ENCODE results near the gene ENOX1.
A peak's percentile ranks its signal among the peaks of the same experiment; 100 is the strongest.

Gene ENOX1

GRCh38 chr13:43802511-43802910, 15.7 kb upstream of the ENOX1 start:
- Histone ChIP-seq H3K4me1 (ENCODE audit: control insufficient read depth, insufficient read depth, low read length) (peaks cover 5% of the 10 kb centered on the region), H3K4me3 (ENCODE audit: low read depth, low read length) (no peak overlapping the region), H3K27me3 (ENCODE audit: control insufficient read depth, insufficient read depth, low read length) (no peaks in the 10 kb centered on the region), H3K9me3 (ENCODE audit: control insufficient read depth, insufficient read depth, low read length) (no peaks in the 10 kb centered on the region), H3K9ac (ENCODE audit: low read depth, low read length) (no peak overlapping the region), H3K36me3 (ENCODE audit: control insufficient read depth, insufficient read depth, low read length) (no peaks in the 10 kb centered on the region)

GRCh38 chr13:43800828-43801227, 14.1 kb upstream of the ENOX1 start:
- no peak overlapping the region for H3K9ac ChIP-seq (ENCODE audit: low read depth, low read length)
- H3K4me3 ChIP-seq (ENCODE audit: low read depth, low read length): no peak overlapping the region
- H3K4me1 ChIP-seq (ENCODE audit: control insufficient read depth, insufficient read depth, low read length): peaks cover 5% of the 10 kb centered on the region
- H3K9me3 ChIP-seq (ENCODE audit: control insufficient read depth, insufficient read depth, low read length): no peaks in the 10 kb centered on the region
- H3K27me3 ChIP-seq (ENCODE audit: control insufficient read depth, insufficient read depth, low read length): no peaks in the 10 kb centered on the region
- no peaks in the 10 kb centered on the region for H3K36me3 ChIP-seq (ENCODE audit: control insufficient read depth, insufficient read depth, low read length)

GRCh38 chr13:43799191-43799590, 12.4 kb upstream of the ENOX1 start:
- H3K9me3 ChIP-seq (ENCODE audit: control insufficient read depth, insufficient read depth, low read length): no peaks in the 10 kb centered on the region
- no peak overlapping the region for H3K4me3 ChIP-seq (ENCODE audit: low read depth, low read length)
- H3K27me3 ChIP-seq (ENCODE audit: control insufficient read depth, insufficient read depth, low read length): no peaks in the 10 kb centered on the region
- no peaks in the 10 kb centered on the region for H3K4me1 ChIP-seq (ENCODE audit: control insufficient read depth, insufficient read depth, low read length)
- no peaks in the 10 kb centered on the region for H3K36me3 ChIP-seq (ENCODE audit: control insufficient read depth, insufficient read depth, low read length)
- H3K9ac ChIP-seq (ENCODE audit: low read depth, low read length): no peak overlapping the region

- Histone ChIP-seq H3K4me1 (ENCODE audit: control insufficient read depth, insufficient read depth, low read length) (no peaks in the 10 kb centered on the region), H3K4me3 (ENCODE audit: low read depth, low read length) (no peak overlapping the region), H3K9me3 (ENCODE audit: control insufficient read depth, insufficient read depth, low read length) (no peaks in the 10 kb centered on the region), H3K9ac (ENCODE audit: low read depth, low read length) (no peak overlapping the region), H3K27me3 (ENCODE audit: control insufficient read depth, insufficient read depth, low read length) (no peaks in the 10 kb centered on the region), H3K36me3 (ENCODE audit: control insufficient read depth, insufficient read depth, low read length) (no peaks in the 10 kb centered on the region)
Measured at GRCh38 chr13:43797869-43798268, 11.1 kb upstream of the ENOX1 start.

GRCh38 chr13:43797159-43797558, 10.4 kb upstream of the ENOX1 start:
- Histone ChIP-seq H3K9ac (ENCODE audit: low read depth, low read length) (no peak overlapping the region), H3K4me3 (ENCODE audit: low read depth, low read length) (no peak overlapping the region)

GRCh38 chr13:43794416-43794815, 7.6 kb upstream of the ENOX1 start:
- H3K27me3 ChIP-seq (ENCODE audit: control insufficient read depth, insufficient read depth, low read length): peaks cover 3% of the 10 kb centered on the region
- no peaks in the 10 kb centered on the region for H3K36me3 ChIP-seq (ENCODE audit: control insufficient read depth, insufficient read depth, low read length)
- H3K4me1 ChIP-seq (ENCODE audit: control insufficient read depth, insufficient read depth, low read length): no peaks in the 10 kb centered on the region
- H3K4me3 ChIP-seq (ENCODE audit: low read depth, low read length): no peak overlapping the region
- no peak overlapping the region for H3K9ac ChIP-seq (ENCODE audit: low read depth, low read length)
- no peaks in the 10 kb centered on the region for H3K9me3 ChIP-seq (ENCODE audit: control insufficient read depth, insufficient read depth, low read length)

More at GRCh38 chr13:43797159-43797558, 10.4 kb upstream of the ENOX1 start:
- no peaks in the 10 kb centered on the region for H3K9me3 ChIP-seq (ENCODE audit: control insufficient read depth, insufficient read depth, low read length)
- no peaks in the 10 kb centered on the region for H3K36me3 ChIP-seq (ENCODE audit: control insufficient read depth, insufficient read depth, low read length)
- H3K27me3 ChIP-seq (ENCODE audit: control insufficient read depth, insufficient read depth, low read length): no peaks in the 10 kb centered on the region
- no peaks in the 10 kb centered on the region for H3K4me1 ChIP-seq (ENCODE audit: control insufficient read depth, insufficient read depth, low read length)

GRCh38 chr13:43792076-43792881, 5.5 kb upstream of the ENOX1 start:
- H3K4me3 ChIP-seq (ENCODE audit: low read depth, low read length): no peak overlapping the region
- H3K4me1 ChIP-seq (ENCODE audit: control insufficient read depth, insufficient read depth, low read length): peaks cover 8% of the 10 kb centered on the region
- H3K9ac ChIP-seq (ENCODE audit: low read depth, low read length): no peak overlapping the region
- no peaks in the 10 kb centered on the region for H3K36me3 ChIP-seq (ENCODE audit: control insufficient read depth, insufficient read depth, low read length)
- peaks cover 18% of the 10 kb centered on the region for H3K27me3 ChIP-seq (ENCODE audit: control insufficient read depth, insufficient read depth, low read length)
- H3K9me3 ChIP-seq (ENCODE audit: control insufficient read depth, insufficient read depth, low read length): no peaks in the 10 kb centered on the region

GRCh38 chr13:43787997-43788396, 1.2 kb upstream of the ENOX1 start:
- Histone ChIP-seq H3K27me3 (ENCODE audit: control insufficient read depth, insufficient read depth, low read length) (peaks cover 47% of the 10 kb centered on the region), H3K9ac (ENCODE audit: low read depth, low read length) (no peak overlapping the region), H3K4me1 (ENCODE audit: control insufficient read depth, insufficient read depth, low read length) (peaks cover 8% of the 10 kb centered on the region), H3K36me3 (ENCODE audit: control insufficient read depth, insufficient read depth, low read length) (no peaks in the 10 kb centered on the region), H3K4me3 (ENCODE audit: low read depth, low read length) (peak overlapping the region; percentile 65), H3K9me3 (ENCODE audit: control insufficient read depth, insufficient read depth, low read length) (no peaks in the 10 kb centered on the region)

GRCh38 chr13:43787518-43787891, 733 bp upstream of the ENOX1 start:
- no peak overlapping the region for H3K9ac ChIP-seq (ENCODE audit: low read depth, low read length)
- no peaks in the 10 kb centered on the region for H3K36me3 ChIP-seq (ENCODE audit: control insufficient read depth, insufficient read depth, low read length)
- H3K9me3 ChIP-seq (ENCODE audit: control insufficient read depth, insufficient read depth, low read length): no peaks in the 10 kb centered on the region
- H3K4me3 ChIP-seq (ENCODE audit: low read depth, low read length): peak overlapping the region; percentile 65
- H3K27me3 ChIP-seq (ENCODE audit: control insufficient read depth, insufficient read depth, low read length): peaks cover 52% of the 10 kb centered on the region
- peaks cover 8% of the 10 kb centered on the region for H3K4me1 ChIP-seq (ENCODE audit: control insufficient read depth, insufficient read depth, low read length)

GRCh38 chr13:43786472-43786765, 353 bp downstream of the ENOX1 start:
- Histone ChIP-seq H3K9me3 (ENCODE audit: control insufficient read depth, insufficient read depth, low read length) (no peaks in the 10 kb centered on the region), H3K4me1 (ENCODE audit: control insufficient read depth, insufficient read depth, low read length) (peaks cover 8% of the 10 kb centered on the region), H3K4me3 (ENCODE audit: low read depth, low read length) (peak overlapping the region; percentile 65), H3K9ac (ENCODE audit: low read depth, low read length) (no peak overlapping the region), H3K27me3 (ENCODE audit: control insufficient read depth, insufficient read depth, low read length) (peaks cover 62% of the 10 kb centered on the region), H3K36me3 (ENCODE audit: control insufficient read depth, insufficient read depth, low read length) (no peaks in the 10 kb centered on the region)

GRCh38 chr13:43785650-43786471, 911 bp downstream of the ENOX1 start:
- Histone ChIP-seq H3K4me1 (ENCODE audit: control insufficient read depth, insufficient read depth, low read length) (peaks cover 8% of the 10 kb centered on the region), H3K27me3 (ENCODE audit: control insufficient read depth, insufficient read depth, low read length) (peaks cover 63% of the 10 kb centered on the region), H3K9ac (ENCODE audit: low read depth, low read length) (no peak overlapping the region), H3K4me3 (ENCODE audit: low read depth, low read length) (peak overlapping the region; percentile 65), H3K9me3 (ENCODE audit: control insufficient read depth, insufficient read depth, low read length) (no peaks in the 10 kb centered on the region), H3K36me3 (ENCODE audit: control insufficient read depth, insufficient read depth, low read length) (no peaks in the 10 kb centered on the region)

- peaks cover 69% of the 10 kb centered on the region for H3K27me3 ChIP-seq (ENCODE audit: control insufficient read depth, insufficient read depth, low read length)
- no peaks in the 10 kb centered on the region for H3K36me3 ChIP-seq (ENCODE audit: control insufficient read depth, insufficient read depth, low read length)
- H3K9ac ChIP-seq (ENCODE audit: low read depth, low read length): no peak overlapping the region
- H3K4me3 ChIP-seq (ENCODE audit: low read depth, low read length): peak overlapping the region; percentile 65
- H3K4me1 ChIP-seq (ENCODE audit: control insufficient read depth, insufficient read depth, low read length): peaks cover 8% of the 10 kb centered on the region
- no peaks in the 10 kb centered on the region for H3K9me3 ChIP-seq (ENCODE audit: control insufficient read depth, insufficient read depth, low read length)
Measured at GRCh38 chr13:43785261-43785649, 1.5 kb downstream of the ENOX1 start.
